AG08396 (cell line): ENCODE results near the gene AICDA.
"Not testable (repeated sequence)": the region's sequence is repeated elsewhere in the genome, so short reads cannot be mapped to it uniquely, and the experiment has no call there.

Experiments used
- DNase-seq: peaks from one replicate; pipeline ENCODE4 v3.0.0; 2012; ENCODE audit warnings: low spot score, mixed read lengths

AICDA gene

GRCh38 chr12:8612629-8613028 lies at the start of gene AICDA:
Gene AICDA (minus strand): TSS chr12:8612859. CDS start chr12:8612767, 92 bp downstream.
- no peak for DNase-seq

GRCh38 chr12:8661751-8662150 lies 49.1 kb upstream of the AICDA start:
- no peak for DNase-seq

GRCh38 chr12:8661016-8661415 lies 48.4 kb upstream of the AICDA start:
- DNase-seq, result no peak

- DNase-seq, result peak; percentile 48
Measured at GRCh38 chr12:8658346-8658745, 45.7 kb upstream of the AICDA start.

GRCh38 chr12:8655421-8655820 lies 42.8 kb upstream of the AICDA start:
- DNase-seq, result no peak

- DNase-seq, result no peak
Measured at GRCh38 chr12:8648576-8649205, 36.0 kb upstream of the AICDA start.

- no peak for DNase-seq
Measured at GRCh38 chr12:8647968-8648367, 35.3 kb upstream of the AICDA start.

- no peak for DNase-seq
Measured at GRCh38 chr12:8644345-8645248, 31.9 kb upstream of the AICDA start.

- DNase-seq, result no peak
Measured at GRCh38 chr12:8642775-8643174, 30.1 kb upstream of the AICDA start.

GRCh38 chr12:8639936-8640335 lies 27.3 kb upstream of the AICDA start:
- no peak for DNase-seq

- no peak for DNase-seq
Measured at GRCh38 chr12:8638951-8639350, 26.3 kb upstream of the AICDA start.

- DNase-seq, result no peak
Measured at GRCh38 chr12:8637666-8638065, 25.0 kb upstream of the AICDA start.

- DNase-seq, result no peak
Measured at GRCh38 chr12:8637244-8637643, 24.6 kb upstream of the AICDA start.

- DNase-seq, result no peak
Measured at GRCh38 chr12:8636581-8636980, 23.9 kb upstream of the AICDA start.

GRCh38 chr12:8636007-8636346 lies 23.3 kb upstream of the AICDA start:
- not testable (repeated sequence) for DNase-seq

GRCh38 chr12:8635342-8636006 lies 22.8 kb upstream of the AICDA start:
- not testable (repeated sequence) for DNase-seq

GRCh38 chr12:8630131-8630530 lies 17.5 kb upstream of the AICDA start:
- no peak for DNase-seq

- no peak for DNase-seq
Measured at GRCh38 chr12:8629486-8630033, 16.9 kb upstream of the AICDA start.

- no peak for DNase-seq
Measured at GRCh38 chr12:8628731-8629130, 16.1 kb upstream of the AICDA start.

- not testable (repeated sequence) for DNase-seq
Measured at GRCh38 chr12:8624750-8625149, 12.1 kb upstream of the AICDA start.

- DNase-seq, result no peak
Measured at GRCh38 chr12:8622646-8623045, 10.0 kb upstream of the AICDA start.

- no peak for DNase-seq
Measured at GRCh38 chr12:8615206-8615605, 2.5 kb upstream of the AICDA start.

GRCh38 chr12:8613881-8614280 lies 1.2 kb upstream of the AICDA start:
- DNase-seq, result not testable (repeated sequence)
